NB4 (cell line): ENCODE measurements around the gene RASAL2.
A peak's percentile ranks its signal among the peaks of the same experiment; 100 is the strongest.
"Not testable (repeated sequence)": the region's sequence is repeated elsewhere in the genome, so short reads cannot be mapped to it uniquely, and the experiment has no call there.

Experiments used
- DNase-seq: peaks from one replicate; pipeline ENCODE4 v3.0.0; 2010; ENCODE audit warnings: low read depth
- H3K4me3 ChIP-seq: one replicate; pipeline ENCODE4 v1.5.1; 2011; ENCODE audit warnings: mild to moderate bottlenecking, low read depth, low read length, moderate library complexity
- MYC ChIP-seq: IDR thresholded peaks from 2 replicates; pipeline ENCODE4 v1.6.1; 2011; ENCODE audit warnings: low read depth, low read length
- POLR2A ChIP-seq: IDR thresholded peaks from 2 replicates; pipeline ENCODE4 v1.6.1; 2011; ENCODE audit warnings: mild to moderate bottlenecking; ENCODE audit not compliant: insufficient read length; ENCODE audit errors: extremely low read depth
- TF ChIP-seq, protein P1 (sequence below): IDR thresholded peaks from 2 replicates; pipeline ENCODE4 v1.6.1; 2011; ENCODE audit warnings: low read depth, low read length
- TF ChIP-seq, protein P2 (sequence below): IDR thresholded peaks from one replicate; pipeline ENCODE4 v1.5.1; 2012; ENCODE audit warnings: low read depth, low read length

The RASAL2 gene

DNA sequence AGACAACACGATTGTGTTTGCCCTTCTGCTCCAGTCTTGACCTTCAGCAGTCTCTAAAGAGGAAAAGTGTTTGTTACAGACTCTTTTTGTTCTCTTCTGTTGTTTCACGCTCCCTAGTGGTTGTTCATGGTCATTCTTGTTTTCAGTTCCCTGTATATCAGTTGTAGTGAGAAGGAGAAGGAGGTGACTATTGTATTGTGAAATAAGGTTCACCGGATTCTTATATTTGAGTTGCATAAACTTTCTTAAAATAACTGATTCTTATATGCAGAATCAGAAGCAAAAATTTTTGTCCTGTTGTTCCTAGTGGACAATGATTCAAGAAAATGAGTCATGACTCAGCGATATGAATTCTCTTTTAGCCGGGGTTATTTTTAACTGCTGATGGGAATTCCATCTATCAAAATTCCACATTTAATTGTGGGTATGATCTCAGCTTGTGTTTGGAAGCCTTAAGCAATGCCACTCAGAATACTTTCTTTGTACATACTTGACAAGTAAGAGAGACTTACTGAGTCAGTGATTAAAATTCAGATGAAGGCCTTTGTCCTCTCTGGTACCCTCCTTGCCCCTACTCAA lies 250.7 kb downstream of the RASAL2 start:
- peak; percentile 82 for DNase-seq
- H3K4me3 ChIP-seq = no peak overlapping the region
- TF ChIP-seq, protein P1, sequence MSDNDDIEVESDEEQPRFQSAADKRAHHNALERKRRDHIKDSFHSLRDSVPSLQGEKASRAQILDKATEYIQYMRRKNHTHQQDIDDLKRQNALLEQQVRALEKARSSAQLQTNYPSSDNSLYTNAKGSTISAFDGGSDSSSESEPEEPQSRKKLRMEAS = no peak
- TF ChIP-seq, protein P2, sequence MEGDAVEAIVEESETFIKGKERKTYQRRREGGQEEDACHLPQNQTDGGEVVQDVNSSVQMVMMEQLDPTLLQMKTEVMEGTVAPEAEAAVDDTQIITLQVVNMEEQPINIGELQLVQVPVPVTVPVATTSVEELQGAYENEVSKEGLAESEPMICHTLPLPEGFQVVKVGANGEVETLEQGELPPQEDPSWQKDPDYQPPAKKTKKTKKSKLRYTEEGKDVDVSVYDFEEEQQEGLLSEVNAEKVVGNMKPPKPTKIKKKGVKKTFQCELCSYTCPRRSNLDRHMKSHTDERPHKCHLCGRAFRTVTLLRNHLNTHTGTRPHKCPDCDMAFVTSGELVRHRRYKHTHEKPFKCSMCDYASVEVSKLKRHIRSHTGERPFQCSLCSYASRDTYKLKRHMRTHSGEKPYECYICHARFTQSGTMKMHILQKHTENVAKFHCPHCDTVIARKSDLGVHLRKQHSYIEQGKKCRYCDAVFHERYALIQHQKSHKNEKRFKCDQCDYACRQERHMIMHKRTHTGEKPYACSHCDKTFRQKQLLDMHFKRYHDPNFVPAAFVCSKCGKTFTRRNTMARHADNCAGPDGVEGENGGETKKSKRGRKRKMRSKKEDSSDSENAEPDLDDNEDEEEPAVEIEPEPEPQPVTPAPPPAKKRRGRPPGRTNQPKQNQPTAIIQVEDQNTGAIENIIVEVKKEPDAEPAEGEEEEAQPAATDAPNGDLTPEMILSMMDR = peak; percentile 46
- TF ChIP-seq POLR2A = no peak
- no peak for TF ChIP-seq MYC

DNA sequence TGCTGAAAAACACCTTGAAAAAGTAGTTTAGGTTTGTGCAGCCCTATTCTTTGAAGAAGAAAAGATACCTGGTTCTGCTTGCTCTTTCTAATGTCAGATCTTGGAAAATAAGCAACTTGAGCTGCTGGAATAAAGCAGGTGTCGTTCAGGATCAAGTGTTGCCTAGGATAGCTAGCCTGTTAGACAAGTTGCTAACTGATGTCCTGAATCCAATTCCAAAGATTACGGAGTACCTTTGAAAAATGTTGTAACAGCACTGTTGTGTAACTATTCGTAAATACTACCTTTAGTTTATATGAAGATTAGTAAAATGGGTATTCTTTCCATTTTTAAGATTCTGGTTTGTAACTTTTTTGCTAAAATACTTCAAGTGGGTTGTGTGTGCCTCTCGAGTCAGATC lies 251.3 kb downstream of the RASAL2 start:
- TF ChIP-seq POLR2A = no peak
- TF ChIP-seq, protein P1 = no peak
- TF ChIP-seq, protein P2 = no peak
- no peak for TF ChIP-seq MYC
- H3K4me3 ChIP-seq = no peak overlapping the region
- no peak for DNase-seq

DNA sequence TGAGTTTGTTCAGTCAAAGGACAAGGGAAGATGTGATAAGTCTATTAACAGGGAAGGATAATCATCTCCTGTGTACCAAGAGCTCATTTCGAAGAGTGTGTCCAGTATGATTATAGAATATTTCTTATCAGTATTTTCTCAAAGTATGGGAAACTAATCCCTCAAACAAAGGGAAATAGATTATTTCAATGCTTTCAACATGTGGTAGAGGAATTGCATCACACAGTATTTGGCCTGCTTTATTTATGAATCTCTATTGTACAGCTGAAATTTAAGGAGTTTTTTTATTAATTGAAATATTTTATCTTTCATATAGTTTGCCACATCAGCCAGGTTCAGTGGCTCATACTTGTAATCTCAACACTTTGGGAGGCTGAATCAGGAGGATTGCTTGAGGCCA lies 251.9 kb downstream of the RASAL2 start:
- DNase-seq = no peak
- no peak overlapping the region for H3K4me3 ChIP-seq
- TF ChIP-seq, protein P1 = no peak
- no peak for TF ChIP-seq POLR2A
- TF ChIP-seq, protein P2 = no peak
- no peak for TF ChIP-seq MYC

DNA sequence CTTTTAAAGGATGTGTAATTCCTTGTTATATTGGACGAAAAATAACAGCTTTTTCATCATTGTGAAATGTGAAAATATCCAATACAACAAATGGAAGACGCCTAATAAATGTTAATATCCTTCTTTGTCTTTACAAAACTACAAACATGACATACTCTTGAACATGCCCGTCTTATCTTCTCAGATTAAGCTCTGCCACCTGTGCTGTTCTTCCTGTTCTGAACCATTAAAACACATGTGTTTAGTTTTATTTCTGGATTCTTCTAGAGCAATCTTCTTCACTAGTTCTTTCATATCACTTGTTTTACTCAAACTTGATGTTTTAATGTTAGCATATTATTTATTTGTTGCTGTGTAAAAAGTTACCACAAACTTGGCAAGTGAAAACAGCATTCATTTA lies 255.9 kb downstream of the RASAL2 start:
- no peak for DNase-seq
- no peak for TF ChIP-seq POLR2A
- no peak overlapping the region for H3K4me3 ChIP-seq

DNA sequence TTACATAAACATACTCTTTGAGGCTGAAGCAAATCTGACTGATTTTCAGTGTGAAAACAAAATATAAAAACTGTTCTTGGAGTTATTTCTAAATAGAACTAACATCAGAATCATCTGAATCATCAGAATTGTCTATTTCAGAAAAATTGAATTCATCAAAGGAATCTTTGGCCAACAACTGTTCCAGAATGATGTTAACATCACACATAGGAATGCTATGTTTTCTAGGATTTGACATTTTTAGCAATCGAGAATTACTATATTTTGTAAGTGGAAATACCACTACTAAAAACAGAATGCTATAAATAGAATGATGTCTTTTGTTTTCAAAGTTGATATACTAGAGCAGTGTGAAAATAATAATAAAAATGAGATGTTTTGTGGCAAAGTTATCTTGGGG lies 258.0 kb downstream of the RASAL2 start:
- not testable (repeated sequence) for DNase-seq, H3K4me3 ChIP-seq

DNA sequence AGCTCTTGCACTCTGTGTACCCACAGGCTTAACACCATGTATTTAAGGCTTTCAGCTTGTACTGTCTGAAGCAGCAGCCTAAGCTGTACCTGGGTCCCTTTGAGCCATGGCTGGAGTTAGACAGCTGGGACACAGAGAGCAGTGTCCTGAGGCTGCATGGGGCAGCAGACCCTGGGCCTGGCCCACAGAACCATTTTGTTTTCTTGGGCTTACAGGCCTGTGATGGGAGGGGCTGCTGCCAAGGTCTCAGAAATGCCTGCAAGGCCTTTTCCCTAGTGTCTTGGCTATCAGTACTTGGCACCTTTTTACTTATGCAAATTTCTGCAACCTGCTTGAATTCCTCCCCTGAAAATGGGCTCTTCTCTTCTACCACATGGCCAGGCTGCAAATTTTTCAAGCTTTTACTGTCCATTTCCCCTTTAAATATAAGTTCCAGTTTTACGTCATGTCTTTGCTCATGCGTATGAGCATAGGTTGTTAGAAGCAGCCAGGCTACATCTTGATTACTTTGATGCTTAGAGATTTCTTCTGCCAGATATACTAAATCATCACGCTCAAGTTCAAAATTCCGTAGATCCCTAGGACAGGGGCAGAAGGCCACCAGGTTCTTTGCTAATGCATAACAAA lies 259.0 kb downstream of the RASAL2 start:
- no peak overlapping the region for H3K4me3 ChIP-seq
- DNase-seq = no peak
- TF ChIP-seq POLR2A = no peak
- TF ChIP-seq, protein P2 = no peak
- TF ChIP-seq MYC = no peak
- TF ChIP-seq, protein P1 = no peak

DNA sequence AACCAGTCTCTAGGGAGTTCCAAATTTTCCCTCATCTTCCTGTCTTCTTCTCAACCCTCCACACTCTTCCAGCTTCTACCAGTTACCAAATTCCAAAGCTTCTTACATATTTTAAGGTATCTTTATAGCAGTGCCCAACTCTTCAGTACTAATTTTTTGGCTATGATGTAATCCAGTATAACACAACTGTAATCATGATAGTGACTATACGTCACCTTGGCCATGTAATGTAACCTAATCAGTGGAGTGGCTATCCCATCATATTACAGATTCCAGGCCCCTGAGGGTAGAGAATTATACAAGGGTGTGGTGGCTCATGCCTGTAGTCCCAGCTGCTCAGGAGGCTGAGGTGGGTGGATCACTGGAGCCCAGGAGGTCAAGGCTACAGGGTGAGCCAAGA lies 259.6 kb downstream of the RASAL2 start:
- TF ChIP-seq, protein P1 = no peak
- TF ChIP-seq, protein P2 = no peak
- no peak for TF ChIP-seq POLR2A
- H3K4me3 ChIP-seq = no peak overlapping the region
- DNase-seq = no peak
